22Rv1 (cell line): ENCODE data around the gene CLIP2.
"Not testable (repeated sequence)": the region's sequence is repeated elsewhere in the genome, so short reads cannot be mapped to it uniquely, and the experiment has no call there.

Experiments
- H3K27ac ChIP-seq: fragments of 450-650 bp; 2 replicates; pipeline ENCODE4 v1.5.1; 2017
- CTCF ChIP-seq: fragments of 450-650 bp; IDR thresholded peaks from 2 replicates; pipeline ENCODE4 v1.5.1; 2017; ENCODE audit warnings: mild to moderate bottlenecking
- ZFX ChIP-seq: fragments of 450-650 bp; IDR thresholded peaks from 2 replicates; pipeline ENCODE4 v1.6.1; 2017; ENCODE audit warnings: antibody characterized with exemption, borderline replicate concordance

Gene CLIP2

GRCh38 chr7:74405191-74405898 lies 116.1 kb downstream of the CLIP2 start:
- no peak overlapping the region for H3K27ac ChIP-seq
- TF ChIP-seq ZFX = no peak
- TF ChIP-seq CTCF = peak; percentile 86

- H3K27ac ChIP-seq = no peak overlapping the region
- TF ChIP-seq ZFX = no peak
- no peak for TF ChIP-seq CTCF
Measured at GRCh38 chr7:74405899-74406512, 116.8 kb downstream of the CLIP2 start.

GRCh38 chr7:74407958-74408357 lies 118.8 kb downstream of the CLIP2 start:
- H3K27ac ChIP-seq = no peak overlapping the region
- TF ChIP-seq ZFX (no peak), CTCF (no peak)

- no peak for TF ChIP-seq ZFX
- TF ChIP-seq CTCF = no peak
Measured at GRCh38 chr7:74409571-74409970, 120.4 kb downstream of the CLIP2 start.

GRCh38 chr7:74410772-74411171 lies 121.6 kb downstream of the CLIP2 start:
- TF ChIP-seq CTCF = no peak
- TF ChIP-seq ZFX = no peak

More at GRCh38 chr7:74409571-74409970, 120.4 kb downstream of the CLIP2 start:
- H3K27ac ChIP-seq = no peak overlapping the region

GRCh38 chr7:74411571-74411970 lies 122.4 kb downstream of the CLIP2 start:
- not testable (repeated sequence) for H3K27ac ChIP-seq

More at GRCh38 chr7:74410772-74411171, 121.6 kb downstream of the CLIP2 start:
- H3K27ac ChIP-seq = no peak overlapping the region

GRCh38 chr7:74412056-74412455 lies 122.8 kb downstream of the CLIP2 start:
- TF ChIP-seq ZFX (no peak), CTCF (no peak)
- no peak overlapping the region for H3K27ac ChIP-seq
